ENCODE results near the gene SUN2.

GRCh38 chr22:38793721-38794466 lies 38.1 kb upstream of the SUN2 start, which contains the start of gene DNAL4:
- no peak for TF ChIP-seq TAF1 (IDR thresholded peaks at IDR 0.05; ENCODE audit: low read depth, low read length)
- no peak for TF ChIP-seq PAX5 (IDR thresholded peaks at IDR 0.05; ENCODE audit: insufficient read depth, low read length, severe bottlenecking)
- TF ChIP-seq POLR2A (IDR thresholded peaks at IDR 0.05; ENCODE audit: low read depth, low read length), result peak; percentile 63; the same call in 1 of the 2 replicates
- no peak for TF ChIP-seq POLR2AphosphoS5 (IDR thresholded peaks at IDR 0.05; ENCODE audit: low read depth, low read length)
- no peak for TF ChIP-seq POU2F2 (IDR thresholded peaks at IDR 0.05; ENCODE audit: low read depth, low read length)

Data from GM12891 (cell line).